ENCODE results near the gene KIAA1958. TPM values are rescaled to one million over a fixed set of nuclear protein-coding genes. Genes with fewer than 3 reads are reported as not detected.

Gene KIAA1958, protein sequence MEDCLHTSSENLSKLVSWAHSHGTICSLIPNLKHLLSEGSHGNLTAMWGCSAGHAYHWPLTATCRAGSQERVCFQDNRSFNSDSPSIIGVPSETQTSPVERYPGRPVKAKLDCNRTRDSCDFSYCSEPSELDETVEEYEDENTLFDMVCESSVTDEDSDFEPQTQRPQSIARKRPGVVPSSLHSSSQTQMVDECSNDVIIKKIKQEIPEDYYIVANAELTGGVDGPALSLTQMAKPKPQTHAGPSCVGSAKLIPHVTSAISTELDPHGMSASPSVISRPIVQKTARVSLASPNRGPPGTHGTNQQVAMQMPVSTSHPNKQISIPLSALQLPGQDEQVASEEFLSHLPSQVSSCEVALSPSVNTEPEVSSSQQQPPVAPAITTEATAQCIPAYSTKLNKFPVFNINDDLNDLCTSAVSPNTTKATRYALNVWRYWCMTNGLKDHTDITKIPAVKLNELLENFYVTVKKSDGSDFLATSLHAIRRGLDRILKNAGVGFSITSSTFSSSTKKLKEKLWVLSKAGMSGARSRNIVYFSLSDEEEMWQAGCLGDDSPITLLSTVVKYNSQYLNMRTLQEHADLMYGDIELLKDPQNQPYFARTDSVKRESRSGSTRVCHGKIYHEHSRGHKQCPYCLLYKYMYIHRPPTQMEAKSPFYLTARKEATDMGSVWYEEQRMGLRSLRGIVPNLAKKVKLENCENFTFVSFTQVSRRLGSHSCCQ
- total RNA-seq, result 3.9 and 4.3 TPM in 2 replicates

DNA sequence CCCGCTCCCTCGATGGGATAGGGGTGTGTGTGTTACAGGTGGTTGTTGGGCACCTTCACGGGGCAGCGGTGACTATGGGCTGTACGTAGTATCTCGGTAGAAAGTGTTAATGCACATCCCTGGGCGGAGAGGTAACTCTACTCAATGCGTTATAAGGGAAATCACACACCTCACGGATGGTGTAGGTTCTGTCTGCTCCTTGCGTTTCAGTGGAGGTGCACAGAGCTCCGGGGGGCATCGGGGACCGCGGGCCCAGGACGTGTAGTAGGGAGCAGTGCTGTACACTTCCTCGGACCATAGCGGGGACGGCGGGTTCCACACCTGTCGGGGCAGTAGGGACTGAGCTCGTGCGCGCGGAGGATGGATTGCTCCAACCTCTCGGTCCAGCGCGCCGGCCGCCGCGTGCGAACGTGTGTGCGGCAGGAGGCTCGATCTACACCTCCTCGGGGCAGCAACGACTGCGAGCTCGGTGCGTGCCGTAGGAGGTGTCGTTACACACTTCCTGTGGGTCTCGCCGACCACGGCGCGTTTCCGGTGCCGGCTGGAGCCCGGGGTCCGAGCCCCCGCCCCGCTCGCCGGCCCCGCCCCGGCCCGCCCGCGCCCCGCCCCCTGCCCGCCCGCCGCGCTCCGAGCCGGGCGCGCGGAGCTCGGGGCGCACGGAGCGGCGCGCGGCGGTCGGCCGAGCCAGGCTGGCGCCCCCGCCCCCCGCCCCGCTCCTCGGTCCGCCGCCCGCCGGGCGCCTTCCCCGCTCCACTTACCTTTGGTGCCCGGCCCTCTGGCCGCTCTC lies at the start of gene KIAA1958:
Gene KIAA1958 (plus strand): TSS at position 607 of the 787 bp plus-strand sequence. CDS start 87,254 bp downstream, outside the sequence.
- intact Hi-C loops (cut with micrococcal nuclease), result loop anchor here (1.0 to 5.0 kb wide), 11 partner anchors 107 to 1004 kb away; partner anchors contain the start of genes C9orf43, POLE3, PTBP3 and SLC31A2

GRCh38 chr9:112437406-112437805 lies 49.2 kb upstream of the KIAA1958 start:
- intact Hi-C loops (cut with micrococcal nuclease), result no loop called here

GRCh38 chr9:112439171-112439570 lies 47.5 kb upstream of the KIAA1958 start:
- intact Hi-C loops (cut with micrococcal nuclease), result no loop called here

GRCh38 chr9:112439825-112440224 lies 46.8 kb upstream of the KIAA1958 start:
- intact Hi-C loops (cut with micrococcal nuclease), result loop anchor here (5.0 kb wide), 2 partner anchors 353 to 462 kb away; no protein-coding TSS in a partner anchor

DNA sequence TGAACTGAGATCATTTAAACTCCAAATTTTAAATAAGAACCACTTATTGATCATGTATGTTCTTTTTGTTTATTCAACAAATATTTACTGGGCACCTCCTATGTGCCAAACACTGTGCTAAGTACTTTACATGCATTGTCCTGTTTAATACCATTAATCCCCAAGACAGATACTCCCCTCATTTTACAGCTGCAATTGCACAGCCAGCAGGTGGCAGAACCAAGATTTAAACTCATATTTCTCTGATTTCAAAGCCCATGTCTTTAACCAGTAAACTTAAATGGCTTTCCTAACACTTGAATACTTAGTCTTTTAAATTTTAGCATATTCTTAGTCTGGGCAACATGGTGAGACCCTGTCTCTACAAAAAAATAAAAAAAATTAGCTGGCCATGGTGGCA lies 43.4 kb upstream of the KIAA1958 start:
- intact Hi-C loops (cut with micrococcal nuclease), result loop anchor here (1.0 to 5.0 kb wide), 5 partner anchors 274 to 459 kb away; no protein-coding TSS in a partner anchor

GRCh38 chr9:112443636-112444035 lies 43.0 kb upstream of the KIAA1958 start:
- intact Hi-C loops (cut with micrococcal nuclease), result loop anchor here (1.0 to 5.0 kb wide), 5 partner anchors 274 to 459 kb away; no protein-coding TSS in a partner anchor

DNA sequence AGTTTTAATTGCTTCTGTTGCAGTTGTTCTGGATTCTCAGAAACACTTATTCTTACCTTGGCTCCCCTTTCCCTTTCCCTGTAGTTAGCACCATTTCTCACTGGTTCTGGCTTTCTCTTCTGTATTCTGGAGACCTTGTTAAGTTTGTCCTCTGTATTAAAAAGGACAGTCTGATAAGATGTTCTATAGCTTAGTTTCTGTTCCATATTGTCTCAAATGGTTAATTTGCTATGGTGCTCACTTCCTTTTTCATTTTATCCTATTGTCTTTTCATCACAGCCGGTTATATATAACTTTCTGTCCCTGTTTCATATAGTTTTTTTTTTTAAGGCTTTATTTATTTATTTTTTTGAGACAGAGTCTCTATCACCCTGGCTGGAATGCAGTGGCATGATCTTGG lies 41.4 kb upstream of the KIAA1958 start:
- intact Hi-C loops (cut with micrococcal nuclease), result no loop called here

DNA sequence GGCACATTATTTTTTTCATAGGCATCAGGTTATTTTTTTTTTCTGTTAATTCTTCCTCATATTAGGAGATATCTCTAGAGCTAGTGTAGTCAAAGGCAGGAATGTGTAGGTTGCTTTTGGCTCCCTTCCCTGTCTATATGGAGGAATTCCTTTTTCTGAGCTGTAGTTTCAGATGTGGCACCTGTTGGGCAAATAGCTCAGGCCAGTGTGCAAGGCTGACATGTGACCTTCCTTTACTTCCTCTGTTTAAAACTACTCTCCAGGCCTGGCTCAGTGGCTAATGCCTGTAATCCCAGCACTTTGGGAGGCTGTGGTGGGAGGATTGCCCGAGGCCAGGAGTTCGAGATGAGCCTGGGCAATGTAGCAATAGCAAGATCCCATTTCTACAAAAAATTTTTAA lies 40.5 kb upstream of the KIAA1958 start:
- intact Hi-C loops (cut with micrococcal nuclease), result no loop called here

DNA sequence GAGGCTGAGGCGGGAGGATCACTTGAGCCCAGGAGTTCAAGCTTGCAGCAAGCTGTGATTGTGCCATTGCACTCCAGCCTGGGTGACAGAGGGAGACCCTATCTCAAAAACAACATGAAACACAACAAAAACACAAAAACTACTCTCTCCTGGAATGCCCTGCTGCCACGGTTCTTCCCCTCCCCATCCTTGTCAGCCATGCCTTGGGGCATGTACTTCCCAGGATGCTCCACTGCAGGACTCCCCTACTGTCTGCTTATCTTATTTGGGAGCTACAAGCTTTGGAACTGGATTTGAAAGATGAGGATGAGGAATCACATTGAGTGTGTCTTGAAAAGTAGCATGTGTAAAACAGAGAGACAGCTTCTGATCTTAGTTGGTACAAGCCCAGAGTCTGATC lies 40.1 kb upstream of the KIAA1958 start:
- intact Hi-C loops (cut with micrococcal nuclease), result no loop called here

DNA sequence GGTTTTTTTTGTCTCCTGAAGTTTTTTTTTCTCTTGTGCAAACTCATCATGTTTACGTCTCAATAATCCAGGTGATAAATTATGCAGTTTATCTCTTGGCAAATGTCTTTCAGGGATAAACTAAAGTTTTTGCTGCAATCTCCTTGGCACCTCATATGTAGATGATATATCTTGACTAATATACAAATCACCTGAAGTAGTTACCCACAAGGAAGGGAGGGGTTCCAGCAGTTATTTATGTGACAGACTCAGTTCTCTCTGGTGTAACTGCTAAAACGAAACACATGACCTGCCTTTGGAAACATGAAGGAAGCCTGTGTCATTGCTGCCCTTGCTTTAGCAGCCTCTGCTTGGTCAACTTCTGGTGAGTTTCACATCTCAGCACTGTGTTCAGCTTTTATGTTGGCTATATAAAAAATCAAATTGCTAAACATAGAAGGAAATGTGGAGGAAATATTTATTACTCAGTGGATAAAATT lies 39.3 kb upstream of the KIAA1958 start:
- intact Hi-C loops (cut with micrococcal nuclease), result no loop called here

DNA sequence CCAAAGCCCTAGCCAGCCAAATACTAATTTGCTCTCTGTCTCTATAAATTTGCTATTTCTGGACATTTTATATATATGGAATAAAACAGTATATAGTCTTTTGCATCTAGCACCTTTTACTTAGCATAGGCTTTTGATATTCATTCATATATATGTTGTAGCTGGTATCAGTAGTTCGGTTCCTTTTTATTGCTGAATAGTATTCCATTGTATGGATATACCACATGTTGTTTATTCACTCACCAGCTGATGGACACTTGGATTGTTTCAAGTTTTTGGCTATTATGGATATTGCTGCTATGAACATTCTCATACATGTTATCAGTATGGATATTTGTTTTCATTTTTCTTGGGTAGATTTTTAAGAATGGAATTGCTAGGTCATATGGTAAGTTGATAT lies 23.8 kb upstream of the KIAA1958 start:
- intact Hi-C loops (cut with micrococcal nuclease), result no loop called here

- intact Hi-C loops (cut with micrococcal nuclease), result no loop called here
Observed at GRCh38 chr9:112465352-112465751, 21.3 kb upstream of the KIAA1958 start.

GRCh38 chr9:112472996-112473395 lies 13.6 kb upstream of the KIAA1958 start:
- intact Hi-C loops (cut with micrococcal nuclease), result no loop called here

- intact Hi-C loops (cut with micrococcal nuclease), result no loop called here
Observed at GRCh38 chr9:112473986-112474385, 12.6 kb upstream of the KIAA1958 start.

GRCh38 chr9:112475318-112475717 lies 11.3 kb upstream of the KIAA1958 start:
- intact Hi-C loops (cut with micrococcal nuclease), result no loop called here

DNA sequence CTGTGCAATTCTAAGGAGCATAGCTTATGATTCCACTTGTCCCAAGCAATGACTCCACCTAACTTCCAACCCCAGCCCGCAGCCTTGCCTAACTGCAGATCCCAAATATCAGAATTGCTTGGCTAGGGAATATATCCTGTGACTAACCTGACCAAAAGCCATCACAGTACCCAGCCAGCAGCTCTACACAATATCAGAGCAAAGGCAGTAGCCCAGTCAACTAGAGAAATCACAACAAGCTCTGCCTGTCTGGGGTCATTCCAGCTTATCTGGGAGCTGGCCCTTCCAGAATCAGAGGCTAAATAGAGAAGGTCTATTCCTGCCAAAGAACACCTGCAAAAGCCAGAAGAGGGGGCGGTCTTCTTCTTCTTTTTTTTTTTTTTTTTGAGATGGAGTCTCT lies 9.3 kb upstream of the KIAA1958 start:
- intact Hi-C loops (cut with micrococcal nuclease), result loop anchor here (2.0 kb wide), 1 partner anchor 29 kb away; no protein-coding TSS in a partner anchor

GRCh38 chr9:112479221-112479620 lies 7.4 kb upstream of the KIAA1958 start:
- intact Hi-C loops (cut with micrococcal nuclease), result no loop called here

- intact Hi-C loops (cut with micrococcal nuclease), result loop anchor here (5.0 kb wide), 3 partner anchors 312 to 928 kb away; partner anchors contain the start of genes C9orf43, POLE3 and SLC31A2
Observed at GRCh38 chr9:112484607-112485006, 2.0 kb upstream of the KIAA1958 start.

- intact Hi-C loops (cut with micrococcal nuclease), result loop anchor here (5.0 kb wide), 3 partner anchors 313 to 927 kb away; partner anchors contain the start of genes C9orf43, POLE3 and SLC31A2
Observed at GRCh38 chr9:112485574-112485973, 1.1 kb upstream of the KIAA1958 start.

DNA sequence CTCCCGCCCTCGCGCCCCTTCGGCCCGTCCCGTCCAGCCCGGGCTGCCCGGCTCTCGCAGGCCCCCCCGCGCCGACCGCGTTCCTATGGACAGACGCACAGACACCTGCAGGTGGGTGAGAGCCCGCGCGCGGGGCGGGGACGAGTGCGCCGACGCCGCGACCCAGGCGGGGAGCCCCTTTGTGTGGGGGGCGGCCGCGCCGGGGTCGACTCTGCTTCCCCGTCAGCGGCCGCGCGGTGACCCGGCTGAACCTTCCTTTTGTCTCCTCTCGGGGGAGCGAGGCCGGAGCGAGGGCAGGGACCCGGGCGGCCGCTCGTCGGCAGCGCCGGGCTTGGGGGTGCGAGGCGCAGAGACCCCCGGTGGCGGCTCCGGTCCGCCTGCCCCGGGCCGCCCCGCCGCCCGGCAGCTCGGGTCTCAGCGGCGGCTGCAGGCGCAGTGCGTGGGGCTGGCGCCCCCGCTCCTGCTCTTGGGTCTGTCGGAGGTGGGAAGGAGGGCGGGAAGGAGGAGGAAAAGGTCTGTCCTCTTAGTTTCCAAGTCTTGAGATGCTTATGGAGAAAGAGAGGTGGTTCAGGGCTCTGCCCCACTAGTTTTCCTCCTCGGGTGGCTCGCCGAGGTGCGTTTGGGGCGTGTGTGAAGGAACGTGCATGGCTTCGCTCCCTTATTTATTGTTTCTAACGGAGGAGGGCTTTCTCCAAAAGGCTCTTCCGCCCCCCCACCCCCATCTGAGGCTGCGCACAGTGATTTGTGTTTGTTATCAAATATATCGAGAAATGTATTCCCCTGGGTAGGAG lies 576 bp downstream of the KIAA1958 start:
- intact Hi-C loops (cut with micrococcal nuclease), result loop anchor here (2.0 to 5.0 kb wide), 5 partner anchors 315 to 1004 kb away; partner anchors contain the start of genes C9orf43, POLE3, SLC31A2 and UGCG

Data from T-helper 1 cell treated with Interleukin-12 subunit alpha and Interleukin-12 subunit beta and Interleukin-4 antibody, amounts not matched to agents 30 ng/mL and 1 ng/mL, for 36 hours (primary cell).